Measurements from ENCODE around the gene ZMYND12. TPM values are rescaled to one million over a fixed set of nuclear protein-coding genes. Genes with fewer than 3 reads are reported as not detected.
"Not testable (repeated sequence)": the region's sequence is repeated elsewhere in the genome, so short reads cannot be mapped to it uniquely, and the experiment has no call there.

ZMYND12 gene
- total and polyA plus RNA-seq, 7 donors: 0.54 to 10.9 (median 1.0) TPM

- H3K4me3 ChIP-seq: no peak overlapping the region
- H3K27ac ChIP-seq: no peak overlapping the region
- H3K27me3 ChIP-seq: no peaks in the 10 kb centered on the region
- peaks cover 0 to 11% (median 0%) of the 10 kb centered on the region in 4 donors for H3K36me3 ChIP-seq
- TF ChIP-seq CTCF (IDR thresholded peaks at IDR 0.05): no peak
- TF ChIP-seq POLR2AphosphoS5 (IDR thresholded peaks at IDR 0.05): no peak
- no peak for TF ChIP-seq POLR2A (IDR thresholded peaks at IDR 0.05)
- DNase-seq: no peak
- 87 to 88% methylated on average over 2 of the region's 2 CpGs for WGBS, 2 donors
- no peaks in the 10 kb centered on the region for H3K4me1 ChIP-seq
- intact Hi-C loops (cut with DNase I): no loop called here
- no peaks in the 10 kb centered on the region for H3K9me3 ChIP-seq
Observed at GRCh38 chr1:42484382-42484781, 28.6 kb upstream of the ZMYND12 start.

- 84 to 87% methylated on average over 2 of the region's 2 CpGs for WGBS, 2 donors
- TF ChIP-seq POLR2AphosphoS5 (IDR thresholded peaks at IDR 0.05) (no peak), CTCF (IDR thresholded peaks at IDR 0.05) (no peak)
- intact Hi-C loops (cut with DNase I): no loop called here
- Histone ChIP-seq H3K27me3 (no peaks in the 10 kb centered on the region), H3K36me3 (peaks cover 0 to 11% (median 0%) of the 10 kb centered on the region in 4 donors), H3K27ac (no peak overlapping the region), H3K4me1 (no peaks in the 10 kb centered on the region), H3K4me3 (no peak overlapping the region), H3K9me3 (no peaks in the 10 kb centered on the region)
- no peak for DNase-seq
Observed at GRCh38 chr1:42482635-42483153, 26.9 kb upstream of the ZMYND12 start.

- intact Hi-C loops (cut with DNase I): no loop called here
Observed at GRCh38 chr1:42480921-42481320, 25.1 kb upstream of the ZMYND12 start.

GRCh38 chr1:42479621-42480020 is 23.8 kb upstream of the ZMYND12 start:
- Histone ChIP-seq H3K4me3 (no peak overlapping the region), H3K27me3 (no peaks in the 10 kb centered on the region), H3K9me3 (no peaks in the 10 kb centered on the region), H3K27ac (no peak overlapping the region), H3K36me3 (peaks cover 0 to 11% (median 0%) of the 10 kb centered on the region in 4 donors), H3K4me1 (no peaks in the 10 kb centered on the region)
- WGBS, 2 donors: 70 to 83% methylated on average over 4 of the region's 4 CpGs
- no peak for TF ChIP-seq EP300 (IDR thresholded peaks at IDR 0.05)
- TF ChIP-seq POLR2AphosphoS5 (IDR thresholded peaks at IDR 0.05): no peak
- no peak for TF ChIP-seq CTCF (IDR thresholded peaks at IDR 0.05)
- TF ChIP-seq POLR2A (IDR thresholded peaks at IDR 0.05): no peak
- intact Hi-C loops (cut with DNase I): no loop called here
- no peak for DNase-seq

More at GRCh38 chr1:42480921-42481320, 25.1 kb upstream of the ZMYND12 start:
- H3K27me3 ChIP-seq: no peaks in the 10 kb centered on the region
- WGBS, 2 donors: 97 to 100% methylated on average over 1 of the region's 1 CpG
- H3K4me1 ChIP-seq: no peaks in the 10 kb centered on the region
- no peak for DNase-seq
- peaks cover 0 to 11% (median 0%) of the 10 kb centered on the region in 4 donors for H3K36me3 ChIP-seq
- TF ChIP-seq POLR2AphosphoS5 (IDR thresholded peaks at IDR 0.05): no peak
- TF ChIP-seq POLR2A (IDR thresholded peaks at IDR 0.05): no peak
- no peak for TF ChIP-seq EP300 (IDR thresholded peaks at IDR 0.05)
- no peak for TF ChIP-seq CTCF (IDR thresholded peaks at IDR 0.05)
- H3K27ac ChIP-seq: no peak overlapping the region
- no peak overlapping the region for H3K4me3 ChIP-seq
- H3K9me3 ChIP-seq: no peaks in the 10 kb centered on the region

GRCh38 chr1:42477775-42478174 is 22.0 kb upstream of the ZMYND12 start:
- Histone ChIP-seq H3K4me3 (no peak overlapping the region), H3K27ac (no peak overlapping the region), H3K4me1 (no peaks in the 10 kb centered on the region), H3K27me3 (no peaks in the 10 kb centered on the region), H3K9me3 (no peaks in the 10 kb centered on the region), H3K36me3 (peaks cover 0 to 11% (median 0%) of the 10 kb centered on the region in 4 donors)
- TF ChIP-seq POLR2A (IDR thresholded peaks at IDR 0.05): no peak
- no peak for TF ChIP-seq CTCF (IDR thresholded peaks at IDR 0.05)
- no peak for TF ChIP-seq POLR2AphosphoS5 (IDR thresholded peaks at IDR 0.05)
- intact Hi-C loops (cut with DNase I): no loop called here
- 91 to 97% methylated on average over 3 of the region's 3 CpGs for WGBS, 2 donors
- DNase-seq: no peak

- H3K4me3 ChIP-seq; H3K4me1 ChIP-seq; DNase-seq; intact Hi-C loops (cut with DNase I); H3K27ac ChIP-seq; H3K9me3 ChIP-seq; H3K27me3 ChIP-seq: not testable (repeated sequence)
- peaks cover 0 to 11% (median 0%) of the 10 kb centered on the region in 4 donors for H3K36me3 ChIP-seq
- WGBS, 2 donors: 90 to 92% methylated on average over 4 of the region's 4 CpGs
Observed at GRCh38 chr1:42477354-42477753, 21.5 kb upstream of the ZMYND12 start.

Data from sigmoid colon (tissue), 7 donors.